A549 (cell line): ENCODE measurements around the gene SMIM31.

ENCODE experiments used
- CHD2 ChIP-seq: fragments of 150-350 bp; IDR thresholded peaks from 2 replicates; pipeline ENCODE4 v1.6.1; 2014; ENCODE audit warnings: low read length; ENCODE audit not compliant: partially characterized antibody
- CHD4 ChIP-seq: fragments of 200-600 bp; sonication (generic); IDR thresholded peaks from 2 replicates; pipeline ENCODE4 v1.6.1; 2016; ENCODE audit warnings: antibody characterized with exemption, mild to moderate bottlenecking, borderline replicate concordance
- CTCF ChIP-seq: fragments of >200 bp; sonication (Bioruptor Twin); formaldehyde crosslinking; IDR thresholded peaks from 3 replicates; pipeline ENCODE4 v1.5.1; 2016
- EP300 ChIP-seq, 2 experiments: fragments of >200 bp; sonication (Bioruptor Twin); formaldehyde crosslinking; IDR thresholded peaks; 2 replicates in 1 of 2; 3 replicates in 1 of 2; pipeline ENCODE4 v1.6.1; 2016 to 2017
- FOSL2 ChIP-seq, 2 experiments: fragments of 450-650 bp in 1 of 2; fragments of >200 bp in 1 of 2; sonication (Bioruptor Twin) in 1 of 2; formaldehyde crosslinking; IDR thresholded peaks; 2 replicates each; pipeline versions ENCODE4 v1.5.0 to v1.6.1; 2016 to 2020; ENCODE audit warnings: mild to moderate bottlenecking in 1 of 2, moderate library complexity in 1 of 2
- MAFK ChIP-seq: fragments of 450-650 bp; IDR thresholded peaks from 2 replicates; pipeline ENCODE4 v1.6.1; 2014; ENCODE audit not compliant: partially characterized antibody
- PHF8 ChIP-seq: fragments of 200-600 bp; sonication (generic); IDR thresholded peaks from 2 replicates; pipeline ENCODE4 v1.6.1; 2016; ENCODE audit warnings: low read depth, mild to moderate bottlenecking, antibody characterized with exemption, moderate library complexity, borderline replicate concordance
- POLR2A ChIP-seq: IDR thresholded peaks from 2 replicates; pipeline ENCODE4 v1.6.1; 2012; ENCODE audit warnings: mild to moderate bottlenecking, low read length
- RCOR1 ChIP-seq: fragments of 150-350 bp; IDR thresholded peaks from 2 replicates; pipeline ENCODE4 v1.6.1; 2014; ENCODE audit warnings: antibody characterized with exemption, low read length, low read depth
- REST ChIP-seq: fragments of 200-600 bp; sonication (generic); IDR thresholded peaks from 2 replicates; pipeline ENCODE4 v1.6.1; 2016; ENCODE audit warnings: antibody characterized with exemption, mild to moderate bottlenecking, moderate library complexity
- RFX5 ChIP-seq: fragments of 450-650 bp; IDR thresholded peaks from 2 replicates; pipeline ENCODE4 v1.7.1; 2014; ENCODE audit warnings: antibody characterized with exemption, mild to moderate bottlenecking, moderate library complexity
- SMC3 ChIP-seq: fragments of >200 bp; sonication (Bioruptor Twin); formaldehyde crosslinking; IDR thresholded peaks from 3 replicates; pipeline ENCODE4 v1.6.1; 2018; ENCODE audit warnings: inconsistent platforms
- TF ChIP-seq, protein P1 (sequence below): fragments of 150-350 bp; IDR thresholded peaks from 2 replicates; pipeline ENCODE4 v1.6.1; 2014; ENCODE audit warnings: low read depth, mild to moderate bottlenecking, low read length
- TF ChIP-seq, protein P2 (sequence below): fragments of 250-450 bp; sonication (Bioruptor Pico); IDR thresholded peaks from 2 replicates; pipeline ENCODE4 v1.5.0; 2021; ENCODE audit warnings: mild to moderate bottlenecking, moderate library complexity, borderline replicate concordance

DNA sequence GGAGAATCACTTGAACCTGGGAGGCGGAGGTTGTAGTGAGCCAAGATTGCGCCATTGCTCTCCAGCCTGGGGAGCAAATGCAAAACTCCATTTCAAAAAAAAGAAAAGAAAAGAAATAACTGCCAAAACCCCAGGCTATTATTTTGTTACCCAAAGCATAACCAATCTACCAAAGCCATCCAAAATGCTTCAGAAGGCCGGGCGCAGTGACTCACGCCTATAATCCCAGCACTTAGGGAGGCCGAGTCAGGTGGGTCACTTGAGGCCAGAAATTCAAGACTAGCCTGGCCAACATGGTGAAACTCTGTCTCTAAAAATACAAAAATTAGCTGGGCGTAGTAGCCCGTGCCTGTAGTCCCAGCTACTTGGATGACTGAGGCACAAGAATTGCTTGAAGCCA lies 49.8 kb downstream of the SMIM31 start:
- TF ChIP-seq REST (no peak), CTCF (no peak), PHF8 (no peak), MAFK (no peak), EP300 (IDR thresholded peaks at IDR 0.05) (no peak), CHD4 (no peak), SMC3 (no peak), POLR2A (no peak), CHD2 (no peak), RFX5 (no peak), FOSL2 (IDR thresholded peaks at IDR 0.05) (no peak), FOSL2 (CRISPR knock-in tag; IDR thresholded peaks at IDR 0.05) (no peak), RCOR1 (no peak)
- TF ChIP-seq, protein P1, sequence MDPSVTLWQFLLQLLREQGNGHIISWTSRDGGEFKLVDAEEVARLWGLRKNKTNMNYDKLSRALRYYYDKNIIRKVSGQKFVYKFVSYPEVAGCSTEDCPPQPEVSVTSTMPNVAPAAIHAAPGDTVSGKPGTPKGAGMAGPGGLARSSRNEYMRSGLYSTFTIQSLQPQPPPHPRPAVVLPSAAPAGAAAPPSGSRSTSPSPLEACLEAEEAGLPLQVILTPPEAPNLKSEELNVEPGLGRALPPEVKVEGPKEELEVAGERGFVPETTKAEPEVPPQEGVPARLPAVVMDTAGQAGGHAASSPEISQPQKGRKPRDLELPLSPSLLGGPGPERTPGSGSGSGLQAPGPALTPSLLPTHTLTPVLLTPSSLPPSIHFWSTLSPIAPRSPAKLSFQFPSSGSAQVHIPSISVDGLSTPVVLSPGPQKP = no peak
- TF ChIP-seq, protein P2, sequence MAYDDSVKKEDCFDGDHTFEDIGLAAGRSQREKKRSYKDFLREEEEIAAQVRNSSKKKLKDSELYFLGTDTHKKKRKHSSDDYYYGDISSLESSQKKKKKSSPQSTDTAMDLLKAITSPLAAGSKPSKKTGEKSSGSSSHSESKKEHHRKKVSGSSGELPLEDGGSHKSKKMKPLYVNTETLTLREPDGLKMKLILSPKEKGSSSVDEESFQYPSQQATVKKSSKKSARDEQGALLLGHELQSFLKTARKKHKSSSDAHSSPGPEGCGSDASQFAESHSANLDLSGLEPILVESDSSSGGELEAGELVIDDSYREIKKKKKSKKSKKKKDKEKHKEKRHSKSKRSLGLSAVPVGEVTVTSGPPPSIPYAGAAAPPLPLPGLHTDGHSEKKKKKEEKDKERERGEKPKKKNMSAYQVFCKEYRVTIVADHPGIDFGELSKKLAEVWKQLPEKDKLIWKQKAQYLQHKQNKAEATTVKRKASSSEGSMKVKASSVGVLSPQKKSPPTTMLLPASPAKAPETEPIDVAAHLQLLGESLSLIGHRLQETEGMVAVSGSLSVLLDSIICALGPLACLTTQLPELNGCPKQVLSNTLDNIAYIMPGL (CRISPR knock-in tag) = no peak
